ENCODE measurements around the gene HEYL.
A peak's percentile ranks its signal among the peaks of the same experiment; 100 is the strongest.
"Not testable (repeated sequence)": the region's sequence is repeated elsewhere in the genome, so short reads cannot be mapped to it uniquely, and the experiment has no call there.

HEYL gene

GRCh38 chr1:39635871-39636210, 3.6 kb downstream of the HEYL start:
- DNase-seq, result no peak

- no peak for DNase-seq
These were observed 4.1 kb downstream of the HEYL start for GRCh38 chr1:39635205-39635870.

DNA sequence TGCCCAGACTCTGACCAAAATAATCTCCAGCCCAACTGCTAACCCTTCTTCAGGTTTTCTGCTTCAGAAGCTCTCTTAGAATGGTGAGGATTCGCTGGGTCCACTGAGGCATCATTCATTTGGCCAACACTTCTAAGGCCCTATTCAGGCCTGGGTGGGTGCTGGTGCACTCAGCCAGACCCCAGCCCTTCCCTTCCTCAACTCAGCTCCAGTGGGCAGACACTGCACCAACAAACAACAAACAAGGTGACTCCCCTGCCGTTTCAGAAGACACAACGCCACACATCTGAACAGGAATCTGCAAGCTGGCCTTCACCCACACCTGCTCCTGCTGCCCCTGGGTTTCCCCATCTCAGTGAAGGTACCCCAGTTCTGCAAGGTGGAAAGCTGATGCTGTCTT, 6.0 kb downstream of the HEYL start:
- DNase-seq, result no peak

DNA sequence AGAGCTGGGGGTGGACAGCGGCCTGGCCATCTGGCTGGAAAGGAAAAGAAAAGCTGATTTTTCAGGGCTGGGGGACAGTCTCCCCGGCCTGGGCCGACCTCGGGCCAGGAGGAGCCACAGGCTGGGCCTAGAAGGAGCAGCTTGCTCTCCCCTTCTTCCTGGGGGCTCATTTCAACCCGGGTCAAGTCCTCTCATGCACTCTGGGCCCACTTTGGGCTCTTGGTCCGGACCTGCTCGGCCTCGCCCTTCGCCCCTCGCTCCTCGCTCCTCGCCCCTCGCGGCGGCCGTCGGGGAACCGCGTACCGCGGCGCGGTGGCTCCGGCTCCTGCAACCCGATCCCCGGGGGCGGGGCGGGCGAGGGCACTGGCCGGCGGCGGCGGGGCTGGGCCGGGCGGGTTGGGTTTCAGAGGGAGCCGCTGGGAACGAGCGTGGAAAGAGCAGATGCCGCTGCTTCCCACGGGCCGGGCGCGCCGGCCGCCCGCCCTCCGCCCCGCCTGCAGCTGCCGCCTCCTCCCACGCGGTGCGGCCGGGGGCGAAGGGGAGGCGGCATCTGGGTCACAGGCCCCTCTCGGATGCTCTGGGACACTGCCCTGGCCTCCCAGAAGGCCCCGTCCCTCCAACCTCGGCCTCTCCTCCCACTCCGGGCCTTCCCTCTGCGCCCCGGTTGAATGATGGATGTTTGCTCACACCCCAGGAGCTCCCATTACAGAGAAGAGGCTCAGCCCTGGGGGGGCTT, 6.6 kb downstream of the HEYL start:
- DNase-seq, result no peak

DNA sequence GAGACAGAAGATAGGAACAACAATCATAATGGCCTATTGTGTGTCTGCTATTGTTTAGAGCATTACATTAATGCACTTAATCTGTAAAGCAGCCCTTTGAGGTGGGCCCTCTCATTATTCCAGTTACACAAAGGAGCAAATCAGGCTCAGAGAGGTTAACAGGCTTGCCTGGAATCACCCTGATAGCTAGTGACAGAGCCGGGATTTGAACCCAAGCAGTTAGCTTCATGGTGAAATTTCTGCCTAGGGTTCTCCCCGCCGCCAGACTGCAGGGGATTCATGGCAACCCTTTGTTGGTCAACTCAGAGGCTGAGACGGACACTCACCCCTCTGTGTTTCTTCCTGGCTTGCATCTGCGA, 7.1 kb downstream of the HEYL start:
- no peak for DNase-seq

DNA sequence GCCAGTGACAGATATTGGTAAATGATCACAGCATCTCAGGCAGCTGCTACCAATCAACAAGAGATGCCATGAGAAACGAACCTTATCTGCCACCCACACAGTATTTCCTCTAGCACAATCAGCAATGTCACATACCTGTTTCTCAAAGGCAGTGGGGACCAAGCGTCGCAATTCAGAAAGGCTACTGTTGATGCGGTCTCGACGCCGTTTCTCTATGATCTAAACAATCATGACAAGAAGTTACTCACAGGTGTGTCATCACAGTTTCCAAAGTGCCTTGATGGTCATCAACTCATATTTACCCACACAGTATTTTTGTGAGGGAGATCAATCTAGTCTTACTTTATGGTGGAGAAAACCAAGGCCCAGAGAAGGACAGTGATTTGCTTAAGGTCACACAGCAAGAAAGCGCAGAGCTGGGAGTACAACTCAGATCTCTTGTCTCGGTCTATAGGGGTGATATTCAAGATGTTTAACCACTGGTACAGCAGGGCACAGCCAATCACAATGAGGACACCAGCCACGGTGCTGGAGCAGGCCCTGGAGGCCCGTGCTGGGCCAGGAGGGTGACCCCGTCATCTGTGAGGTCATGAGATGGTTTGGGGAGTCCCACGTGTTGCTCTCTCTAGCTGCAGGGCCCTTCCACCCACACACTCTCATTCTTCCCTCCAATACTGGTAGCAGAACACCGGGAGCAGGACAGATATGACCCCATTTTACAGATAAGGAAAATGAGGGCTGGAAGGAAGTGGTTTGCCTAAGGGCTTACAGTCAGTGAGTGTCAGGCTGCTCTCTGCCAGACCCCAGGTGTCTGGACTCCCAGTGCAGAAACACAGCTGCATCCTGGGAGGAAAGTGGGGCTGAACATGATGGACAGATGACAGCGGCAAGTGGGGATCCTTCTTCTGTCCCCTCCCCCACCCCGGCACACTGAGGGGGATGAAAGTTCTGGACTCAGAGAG, 7.8 kb downstream of the HEYL start:
- no peak for DNase-seq

GRCh38 chr1:39628807-39629350, 10.6 kb downstream of the HEYL start:
- DNase-seq, result no peak

DNA sequence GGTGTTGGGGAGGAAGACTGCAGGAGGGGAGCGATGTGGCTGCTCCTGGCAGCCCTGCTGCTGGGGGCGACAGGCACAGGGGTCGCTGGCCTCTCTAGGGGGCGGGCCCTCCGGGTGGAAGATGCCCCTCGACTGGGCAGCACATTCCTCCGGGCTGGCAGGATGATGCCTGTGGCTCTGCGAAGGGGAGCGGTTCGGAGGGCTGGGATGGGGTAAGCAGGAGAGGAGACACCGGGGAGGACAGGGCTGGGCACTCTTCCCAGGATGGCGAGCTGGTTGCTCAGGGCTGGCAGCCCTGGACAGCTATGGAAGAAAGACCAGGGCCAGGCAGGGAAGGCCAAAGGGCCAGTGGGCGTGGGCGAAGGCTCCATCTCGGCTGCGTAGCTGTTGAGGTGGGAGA, 12.8 kb downstream of the HEYL start:
- DNase-seq, result no peak

GRCh38 chr1:39625462-39626273, 13.8 kb downstream of the HEYL start:
- DNase-seq, result no peak

- no peak for DNase-seq
These were observed 14.4 kb downstream of the HEYL start for GRCh38 chr1:39625009-39625408.

DNA sequence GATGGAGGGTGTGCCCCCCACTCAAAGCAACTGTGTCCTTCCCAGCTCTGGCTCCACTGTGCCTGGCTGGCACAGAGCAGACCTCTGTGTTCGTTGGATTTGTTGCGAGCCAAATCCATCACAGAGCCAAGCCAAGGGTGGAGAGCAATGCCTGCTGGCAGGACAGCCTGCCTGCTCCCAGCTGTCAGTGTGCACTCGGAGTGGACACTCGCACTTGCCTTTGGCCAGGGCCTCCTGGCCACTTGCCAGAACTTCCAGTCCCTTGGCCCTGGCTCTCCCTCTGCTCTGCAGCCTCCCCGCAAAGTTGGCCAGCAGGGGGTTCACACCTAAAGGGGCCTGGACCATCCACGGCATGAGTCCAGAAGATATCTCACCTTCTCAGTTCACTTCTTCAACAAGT, 16.4 kb downstream of the HEYL start:
- DNase-seq, result no peak

- DNase-seq, result no peak
These were observed 17.0 kb downstream of the HEYL start for GRCh38 chr1:39622427-39622826.

- no peak for DNase-seq
These were observed 18.7 kb downstream of the HEYL start for GRCh38 chr1:39620659-39621165.

- DNase-seq, result no peak
These were observed 21.9 kb downstream of the HEYL start for GRCh38 chr1:39617488-39618049.

DNA sequence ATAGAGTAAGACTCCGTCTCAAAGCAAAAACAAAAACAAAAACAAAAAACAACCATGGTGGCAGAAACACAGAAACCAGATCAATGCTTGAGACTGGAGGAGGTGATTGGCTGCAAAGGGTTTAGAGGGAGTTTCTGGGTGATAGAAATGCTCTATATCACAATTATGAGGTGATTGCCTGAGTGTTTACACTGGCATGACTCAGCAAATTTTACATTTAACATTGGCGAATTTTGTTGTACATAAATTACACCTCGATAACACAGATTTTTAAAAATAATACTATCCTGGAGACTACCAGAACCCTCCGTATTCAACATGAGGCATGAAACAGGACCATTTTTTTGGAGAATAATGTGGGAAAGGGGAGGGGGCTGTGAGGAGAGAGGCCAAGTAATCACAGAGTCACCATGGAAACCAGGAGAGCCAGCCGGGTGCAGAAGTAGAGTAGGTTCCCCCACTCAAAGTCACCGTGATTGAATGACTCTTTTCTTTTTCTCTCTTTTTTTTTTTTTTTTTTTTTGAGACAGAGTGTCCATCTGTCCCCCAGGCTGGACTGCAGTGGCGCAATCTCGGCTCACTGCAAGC, 24.3 kb downstream of the HEYL start:
- peak; percentile 47 for DNase-seq

- no peak for DNase-seq
These were observed 25.0 kb downstream of the HEYL start for GRCh38 chr1:39614488-39614887.

GRCh38 chr1:39613250-39613649, 26.2 kb downstream of the HEYL start:
- DNase-seq, result no peak

- DNase-seq, result peak; percentile 43
These were observed 29.7 kb downstream of the HEYL start for GRCh38 chr1:39609618-39610331.

DNA sequence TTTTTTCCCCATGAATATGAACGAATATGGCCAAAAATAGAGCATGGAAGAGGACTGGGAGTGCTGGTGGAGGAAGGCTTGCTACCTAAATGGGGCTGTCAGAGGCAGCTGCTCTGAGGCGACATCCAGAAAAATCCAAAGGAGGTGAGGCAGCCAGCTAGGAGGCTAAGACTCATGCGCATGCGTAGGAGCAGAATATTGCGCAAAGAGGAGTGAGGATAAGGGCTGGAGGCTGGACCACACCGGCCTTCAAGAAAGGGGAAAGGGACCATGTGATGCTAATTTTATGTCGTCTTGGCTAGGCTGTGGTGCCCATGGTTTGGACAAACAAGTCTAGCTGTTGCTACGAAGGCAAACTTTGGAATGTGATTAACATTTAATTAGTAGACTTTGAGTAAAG, 30.5 kb downstream of the HEYL start:
- no peak for DNase-seq

GRCh38 chr1:39603677-39604076, 35.8 kb downstream of the HEYL start:
- DNase-seq, result not testable (repeated sequence)
